Measurements from ENCODE around the gene ENDOU. TPM values are rescaled to one million over a fixed set of nuclear protein-coding genes. Genes with fewer than 3 reads are reported as not detected.

ENDOU gene
- total RNA-seq, 2 donors from 2014 or later: 0.49 TPM; not detected in 1

- Histone ChIP-seq H3K9me3 (no peaks in the 10 kb centered on the region), H3K27ac (no peak overlapping the region), H3K27me3 (replicated peaks; ENCODE audit: insufficient read depth) (no peaks in the 10 kb centered on the region), H3K36me3 (peaks cover 30% of the 10 kb centered on the region), H3K4me3 (no peak overlapping the region), H3K4me1 (ENCODE audit: control insufficient read depth in 1 of 2, low read depth in 2 of 2) (peaks cover 12 to 25% of the 10 kb centered on the region in 2 donors)
- DNase-seq (ENCODE audit: low spot score): no peak
- ATAC-seq (ENCODE audit: insufficient number of reproducible peaks, low FRiP score, low read depth): no peak
- TF ChIP-seq, protein P1, sequence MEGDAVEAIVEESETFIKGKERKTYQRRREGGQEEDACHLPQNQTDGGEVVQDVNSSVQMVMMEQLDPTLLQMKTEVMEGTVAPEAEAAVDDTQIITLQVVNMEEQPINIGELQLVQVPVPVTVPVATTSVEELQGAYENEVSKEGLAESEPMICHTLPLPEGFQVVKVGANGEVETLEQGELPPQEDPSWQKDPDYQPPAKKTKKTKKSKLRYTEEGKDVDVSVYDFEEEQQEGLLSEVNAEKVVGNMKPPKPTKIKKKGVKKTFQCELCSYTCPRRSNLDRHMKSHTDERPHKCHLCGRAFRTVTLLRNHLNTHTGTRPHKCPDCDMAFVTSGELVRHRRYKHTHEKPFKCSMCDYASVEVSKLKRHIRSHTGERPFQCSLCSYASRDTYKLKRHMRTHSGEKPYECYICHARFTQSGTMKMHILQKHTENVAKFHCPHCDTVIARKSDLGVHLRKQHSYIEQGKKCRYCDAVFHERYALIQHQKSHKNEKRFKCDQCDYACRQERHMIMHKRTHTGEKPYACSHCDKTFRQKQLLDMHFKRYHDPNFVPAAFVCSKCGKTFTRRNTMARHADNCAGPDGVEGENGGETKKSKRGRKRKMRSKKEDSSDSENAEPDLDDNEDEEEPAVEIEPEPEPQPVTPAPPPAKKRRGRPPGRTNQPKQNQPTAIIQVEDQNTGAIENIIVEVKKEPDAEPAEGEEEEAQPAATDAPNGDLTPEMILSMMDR (IDR thresholded peaks at IDR 0.05): no peak
These were observed 23.2 kb upstream of the ENDOU start for GRCh38 chr12:47748507-47748828.

DNA sequence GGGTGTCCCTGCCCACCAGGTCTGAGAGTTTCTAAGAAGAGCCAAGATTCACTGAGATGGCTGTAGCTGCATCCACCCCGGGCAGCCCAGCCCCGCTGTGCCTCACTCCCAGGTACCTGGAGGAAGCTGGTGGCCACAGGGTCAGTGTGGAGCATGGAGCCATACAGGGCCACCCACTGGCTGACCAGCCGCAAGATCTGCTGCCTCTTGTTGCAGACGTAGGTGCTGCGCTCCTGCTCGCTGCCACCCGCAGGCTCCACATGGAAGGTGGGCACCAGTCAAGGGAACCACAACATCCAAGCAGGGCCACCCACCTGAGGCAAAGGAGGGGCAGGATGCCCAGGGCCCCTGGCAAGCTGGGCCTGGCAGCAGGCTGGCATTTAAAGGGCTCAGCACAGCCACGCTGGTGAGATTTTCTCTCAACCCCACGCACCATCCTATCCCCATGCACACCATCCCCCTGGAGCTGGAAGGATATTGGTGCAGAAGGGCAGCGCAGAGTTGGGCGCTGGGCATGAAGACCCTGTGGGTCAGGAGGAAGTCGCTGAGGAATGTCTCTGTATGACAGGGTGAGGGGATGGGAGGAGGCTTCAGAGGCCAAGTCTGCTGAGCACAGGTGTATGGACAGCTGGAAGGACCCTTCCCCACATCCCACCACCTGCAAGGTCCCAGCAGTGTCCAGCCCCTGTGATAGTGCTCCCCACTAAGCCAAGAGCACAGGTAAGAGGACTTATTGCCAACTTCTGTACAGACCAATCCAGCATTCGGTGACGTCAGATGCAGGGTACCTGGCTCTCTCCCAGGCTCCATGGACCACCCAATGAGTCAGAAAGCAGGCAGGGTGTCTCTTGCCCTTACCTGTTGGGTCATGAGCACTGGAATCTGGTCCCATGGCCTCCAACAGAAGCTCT lies 22.6 kb upstream of the ENDOU start:
- ATAC-seq (ENCODE audit: insufficient number of reproducible peaks, low FRiP score, low read depth) (no peak), DNase-seq (ENCODE audit: low spot score) (no peak)
- no peaks in the 10 kb centered on the region for H3K27me3 ChIP-seq (replicated peaks; ENCODE audit: insufficient read depth)
- H3K4me1 ChIP-seq (ENCODE audit: control insufficient read depth in 1 of 2, low read depth in 2 of 2): peaks cover 8 to 19% of the 10 kb centered on the region in 2 donors
- peaks cover 30% of the 10 kb centered on the region for H3K36me3 ChIP-seq
- TF ChIP-seq, protein P1 (IDR thresholded peaks at IDR 0.05): no peak
- H3K9me3 ChIP-seq: no peaks in the 10 kb centered on the region
- H3K27ac ChIP-seq: no peak overlapping the region
- H3K4me3 ChIP-seq: no peak overlapping the region

- ATAC-seq (ENCODE audit: insufficient number of reproducible peaks, low FRiP score, low read depth) (no peak), DNase-seq (ENCODE audit: low spot score) (no peak)
- peaks cover 30% of the 10 kb centered on the region for H3K36me3 ChIP-seq
- H3K9me3 ChIP-seq: no peaks in the 10 kb centered on the region
- no peak overlapping the region for H3K27ac ChIP-seq
- H3K4me3 ChIP-seq: no peak overlapping the region
- peaks cover under 1 to 11% of the 10 kb centered on the region in 2 donors for H3K4me1 ChIP-seq (ENCODE audit: control insufficient read depth in 1 of 2, low read depth in 2 of 2)
- TF ChIP-seq, protein P1 (IDR thresholded peaks at IDR 0.05): no peak
- no peaks in the 10 kb centered on the region for H3K27me3 ChIP-seq (replicated peaks; ENCODE audit: insufficient read depth)
These were observed 21.8 kb upstream of the ENDOU start for GRCh38 chr12:47747126-47747525.

- Histone ChIP-seq H3K4me1 (ENCODE audit: control insufficient read depth in 1 of 2, low read depth in 2 of 2) (peaks cover 5 to 10% of the 10 kb centered on the region in 2 donors), H3K4me3 (no peak overlapping the region), H3K36me3 (peaks cover 30% of the 10 kb centered on the region), H3K27me3 (replicated peaks; ENCODE audit: insufficient read depth) (no peaks in the 10 kb centered on the region), H3K27ac (no peak overlapping the region), H3K9me3 (no peaks in the 10 kb centered on the region)
- TF ChIP-seq, protein P1 (IDR thresholded peaks at IDR 0.05): no peak
- DNase-seq (ENCODE audit: low spot score) (no peak), ATAC-seq (ENCODE audit: insufficient number of reproducible peaks, low FRiP score, low read depth) (no peak)
These were observed 21.2 kb upstream of the ENDOU start for GRCh38 chr12:47746523-47746922.

- TF ChIP-seq, protein P1 (IDR thresholded peaks at IDR 0.05): no peak
- peaks cover 8 to 10% of the 10 kb centered on the region in 2 donors for H3K4me1 ChIP-seq (ENCODE audit: control insufficient read depth in 1 of 2, low read depth in 2 of 2)
- ATAC-seq (ENCODE audit: insufficient number of reproducible peaks, low FRiP score, low read depth): no peak
- H3K9me3 ChIP-seq: no peaks in the 10 kb centered on the region
- H3K27me3 ChIP-seq (replicated peaks; ENCODE audit: insufficient read depth): no peaks in the 10 kb centered on the region
- H3K4me3 ChIP-seq: no peak overlapping the region
- DNase-seq (ENCODE audit: low spot score): no peak
- H3K27ac ChIP-seq: no peak overlapping the region
- H3K36me3 ChIP-seq: peaks cover 30% of the 10 kb centered on the region
These were observed 20.8 kb upstream of the ENDOU start for GRCh38 chr12:47746073-47746472.
